Dendritic cell treated with granulocyte-macrophage colony-stimulating factor and Interleukin-4, amounts not matched to agents 40 ng/mL and 50 ng/mL, for 4 days (primary cell): ENCODE measurements around the gene RAB36.

Experiments
- H3K27ac Mint-ChIP-seq: one replicate; pipeline ENCODE4 v1.8.0; 2022; ENCODE audit warnings: mild to moderate bottlenecking, mixed read lengths
- H3K27me3 Mint-ChIP-seq: one replicate; pipeline ENCODE4 v1.8.0; 2022; ENCODE audit warnings: mild to moderate bottlenecking, mixed read lengths
- H3K36me3 Mint-ChIP-seq: one replicate; pipeline ENCODE4 v1.8.0; 2022; ENCODE audit warnings: low read depth, mixed read lengths
- H3K4me1 Mint-ChIP-seq: one replicate; pipeline ENCODE4 v1.8.0; 2022; ENCODE audit warnings: low read depth, mixed read lengths
- H3K4me3 Mint-ChIP-seq: one replicate; pipeline ENCODE4 v1.8.0; 2022; ENCODE audit warnings: mild to moderate bottlenecking, moderate library complexity, mixed read lengths
- H3K9me3 Mint-ChIP-seq: one replicate; pipeline ENCODE4 v1.8.0; 2022; ENCODE audit warnings: mixed read lengths
- intact Hi-C: fragments of 100-400 bp; cut with micrococcal nuclease; formaldehyde crosslinking; loops from one replicate; pipeline ENCODE4 v1.15.0; 2022

RAB36 gene

GRCh38 chr22:23147617-23148387 lies 2.5 kb downstream of the RAB36 start:
- Mint-ChIP-seq H3K36me3 (no peaks in the 10 kb centered on the region), H3K9me3 (no peaks in the 10 kb centered on the region), H3K4me3 (no peak overlapping the region), H3K27me3 (peaks cover 14% of the 10 kb centered on the region), H3K27ac (no peak overlapping the region), H3K4me1 (peaks cover 31% of the 10 kb centered on the region)
- intact Hi-C loops: no loop called here

- no peak overlapping the region for H3K27ac Mint-ChIP-seq
These were observed 4.5 kb downstream of the RAB36 start for GRCh38 chr22:23149743-23150238.

GRCh38 chr22:23150762-23151161 lies 5.5 kb downstream of the RAB36 start:
- Mint-ChIP-seq H3K4me1 (peaks cover 33% of the 10 kb centered on the region), H3K27ac (no peak overlapping the region), H3K9me3 (no peaks in the 10 kb centered on the region), H3K36me3 (no peaks in the 10 kb centered on the region), H3K4me3 (no peak overlapping the region), H3K27me3 (peaks cover 1% of the 10 kb centered on the region)
- intact Hi-C loops: no loop called here

More at GRCh38 chr22:23149743-23150238, 4.5 kb downstream of the RAB36 start:
- H3K4me1 Mint-ChIP-seq: peaks cover 43% of the 10 kb centered on the region
- H3K9me3 Mint-ChIP-seq: no peaks in the 10 kb centered on the region
- no peaks in the 10 kb centered on the region for H3K36me3 Mint-ChIP-seq
- H3K4me3 Mint-ChIP-seq: no peak overlapping the region
- intact Hi-C loops: no loop called here
- peaks cover 7% of the 10 kb centered on the region for H3K27me3 Mint-ChIP-seq

GRCh38 chr22:23151827-23152226 lies 6.5 kb downstream of the RAB36 start:
- Mint-ChIP-seq H3K4me3 (no peak overlapping the region), H3K36me3 (no peaks in the 10 kb centered on the region), H3K4me1 (peaks cover 35% of the 10 kb centered on the region), H3K27ac (no peak overlapping the region), H3K27me3 (peaks cover 1% of the 10 kb centered on the region), H3K9me3 (no peaks in the 10 kb centered on the region)
- intact Hi-C loops: no loop called here

- Mint-ChIP-seq H3K27me3 (peaks cover 1% of the 10 kb centered on the region), H3K36me3 (no peaks in the 10 kb centered on the region), H3K27ac (no peak overlapping the region), H3K4me3 (no peak overlapping the region), H3K4me1 (peaks cover 38% of the 10 kb centered on the region), H3K9me3 (no peaks in the 10 kb centered on the region)
- intact Hi-C loops: no loop called here
These were observed 7.2 kb downstream of the RAB36 start for GRCh38 chr22:23152238-23153114.

GRCh38 chr22:23153994-23154393 lies 8.7 kb downstream of the RAB36 start:
- H3K27ac Mint-ChIP-seq: no peak overlapping the region
- H3K9me3 Mint-ChIP-seq: no peaks in the 10 kb centered on the region
- no peaks in the 10 kb centered on the region for H3K36me3 Mint-ChIP-seq
- peaks cover 38% of the 10 kb centered on the region for H3K4me1 Mint-ChIP-seq
- intact Hi-C loops: no loop called here
- H3K27me3 Mint-ChIP-seq: no peaks in the 10 kb centered on the region
- no peak overlapping the region for H3K4me3 Mint-ChIP-seq

GRCh38 chr22:23154461-23154860 lies 9.2 kb downstream of the RAB36 start:
- Mint-ChIP-seq H3K4me1 (peaks cover 43% of the 10 kb centered on the region), H3K27ac (no peak overlapping the region)

GRCh38 chr22:23155143-23155542 lies 9.9 kb downstream of the RAB36 start:
- intact Hi-C loops: no loop called here
- no peak overlapping the region for H3K27ac Mint-ChIP-seq
- no peaks in the 10 kb centered on the region for H3K27me3 Mint-ChIP-seq
- no peaks in the 10 kb centered on the region for H3K9me3 Mint-ChIP-seq
- no peak overlapping the region for H3K4me3 Mint-ChIP-seq
- no peaks in the 10 kb centered on the region for H3K36me3 Mint-ChIP-seq
- peaks cover 44% of the 10 kb centered on the region for H3K4me1 Mint-ChIP-seq

More at GRCh38 chr22:23154461-23154860, 9.2 kb downstream of the RAB36 start:
- Mint-ChIP-seq H3K27me3 (no peaks in the 10 kb centered on the region), H3K4me3 (no peak overlapping the region), H3K9me3 (no peaks in the 10 kb centered on the region), H3K36me3 (no peaks in the 10 kb centered on the region)
- intact Hi-C loops: no loop called here

GRCh38 chr22:23155831-23156230 lies 10.6 kb downstream of the RAB36 start:
- no peak overlapping the region for H3K4me3 Mint-ChIP-seq
- no peaks in the 10 kb centered on the region for H3K36me3 Mint-ChIP-seq
- H3K4me1 Mint-ChIP-seq: peaks cover 40% of the 10 kb centered on the region
- H3K9me3 Mint-ChIP-seq: no peaks in the 10 kb centered on the region
- intact Hi-C loops: no loop called here
- H3K27me3 Mint-ChIP-seq: no peaks in the 10 kb centered on the region
- H3K27ac Mint-ChIP-seq: no peak overlapping the region

- intact Hi-C loops: no loop called here
- no peak overlapping the region for H3K27ac Mint-ChIP-seq
- H3K27me3 Mint-ChIP-seq: peaks cover 1% of the 10 kb centered on the region
- no peaks in the 10 kb centered on the region for H3K9me3 Mint-ChIP-seq
- no peaks in the 10 kb centered on the region for H3K36me3 Mint-ChIP-seq
- peaks cover 37% of the 10 kb centered on the region for H3K4me1 Mint-ChIP-seq
- H3K4me3 Mint-ChIP-seq: no peak overlapping the region
These were observed 11.0 kb downstream of the RAB36 start for GRCh38 chr22:23156286-23156685.

- H3K27me3 Mint-ChIP-seq: peaks cover 1% of the 10 kb centered on the region
- H3K4me3 Mint-ChIP-seq: no peak overlapping the region
- H3K4me1 Mint-ChIP-seq: peaks cover 28% of the 10 kb centered on the region
- no peak overlapping the region for H3K27ac Mint-ChIP-seq
- H3K9me3 Mint-ChIP-seq: no peaks in the 10 kb centered on the region
- intact Hi-C loops: no loop called here
- no peaks in the 10 kb centered on the region for H3K36me3 Mint-ChIP-seq
These were observed 12.6 kb downstream of the RAB36 start for GRCh38 chr22:23157560-23158515.

- intact Hi-C loops: no loop called here
- Mint-ChIP-seq H3K27ac (no peak overlapping the region), H3K9me3 (no peaks in the 10 kb centered on the region), H3K36me3 (no peaks in the 10 kb centered on the region), H3K4me3 (no peak overlapping the region), H3K27me3 (peaks cover 1% of the 10 kb centered on the region), H3K4me1 (peaks cover 19% of the 10 kb centered on the region)
These were observed 13.4 kb downstream of the RAB36 start for GRCh38 chr22:23158516-23159290.

- Mint-ChIP-seq H3K4me1 (peaks cover 14% of the 10 kb centered on the region), H3K27ac (no peak overlapping the region), H3K4me3 (no peak overlapping the region), H3K36me3 (no peaks in the 10 kb centered on the region), H3K9me3 (no peaks in the 10 kb centered on the region), H3K27me3 (peaks cover 1% of the 10 kb centered on the region)
- intact Hi-C loops: no loop called here
These were observed 14.0 kb downstream of the RAB36 start for GRCh38 chr22:23159291-23159630.
